Femur (tissue), 1 donor: Measurements from ENCODE around the gene NT5E.
"Not testable (repeated sequence)": the region's sequence is repeated elsewhere in the genome, so short reads cannot be mapped to it uniquely, and the experiment has no call there.

Experiments
- DNase-seq: peaks from one replicate; pipeline ENCODE4 v3.0.0-alpha.2; 2017

NT5E gene

GRCh38 chr6:85449818-85450759 lies at the start of gene NT5E:
TSS of gene NT5E (plus strand) at chr6:85450083. CDS start at chr6:85450140, 57 bp downstream.
- peak; percentile 86 for DNase-seq

GRCh38 chr6:85400331-85400730 lies 49.6 kb upstream of the NT5E start:
- DNase-seq, result no peak

GRCh38 chr6:85401186-85402021 lies 48.5 kb upstream of the NT5E start:
- DNase-seq, result no peak

- no peak for DNase-seq
Observed at GRCh38 chr6:85402071-85402470, 47.8 kb upstream of the NT5E start.

- no peak for DNase-seq
Observed at GRCh38 chr6:85402922-85403321, 47.0 kb upstream of the NT5E start.

GRCh38 chr6:85403331-85404015 lies 46.4 kb upstream of the NT5E start:
- DNase-seq, result no peak

GRCh38 chr6:85404016-85404563 lies 45.8 kb upstream of the NT5E start:
- DNase-seq, result not testable (repeated sequence)

GRCh38 chr6:85404564-85405174 lies 45.2 kb upstream of the NT5E start:
- DNase-seq, result peak; percentile 48

GRCh38 chr6:85405175-85405852 lies 44.6 kb upstream of the NT5E start:
- no peak for DNase-seq

GRCh38 chr6:85405853-85406198 lies 44.1 kb upstream of the NT5E start:
- DNase-seq, result no peak

- no peak for DNase-seq
Observed at GRCh38 chr6:85406641-85407075, 43.2 kb upstream of the NT5E start.

- no peak for DNase-seq
Observed at GRCh38 chr6:85408039-85408438, 41.8 kb upstream of the NT5E start.

- no peak for DNase-seq
Observed at GRCh38 chr6:85412911-85413430, 36.9 kb upstream of the NT5E start.

GRCh38 chr6:85416049-85416448 lies 33.8 kb upstream of the NT5E start:
- DNase-seq, result no peak

- DNase-seq, result no peak
Observed at GRCh38 chr6:85416766-85417165, 33.1 kb upstream of the NT5E start.

GRCh38 chr6:85417336-85417735 lies 32.5 kb upstream of the NT5E start:
- no peak for DNase-seq

GRCh38 chr6:85418059-85418458 lies 31.8 kb upstream of the NT5E start:
- DNase-seq, result no peak

- DNase-seq, result peak; percentile 44
Observed at GRCh38 chr6:85419046-85419759, 30.7 kb upstream of the NT5E start.

- DNase-seq, result no peak
Observed at GRCh38 chr6:85420551-85420950, 29.3 kb upstream of the NT5E start.

- no peak for DNase-seq
Observed at GRCh38 chr6:85421181-85421580, 28.7 kb upstream of the NT5E start.

GRCh38 chr6:85421972-85422371 lies 27.9 kb upstream of the NT5E start:
- DNase-seq, result no peak
